8988T (cell line): ENCODE data around the gene OGT.
"Not testable (repeated sequence)": the region's sequence is repeated elsewhere in the genome, so short reads cannot be mapped to it uniquely, and the experiment has no call there.

Experiments
- DNase-seq: peaks from one replicate; pipeline ENCODE4 v3.0.0; 2011

OGT gene

GRCh38 chrX:71541210-71542022 is 8.5 kb downstream of the OGT start:
- DNase-seq = no peak

GRCh38 chrX:71542411-71542810 is 9.5 kb downstream of the OGT start:
- no peak for DNase-seq

- no peak for DNase-seq
Observed at GRCh38 chrX:71542825-71543224, 9.9 kb downstream of the OGT start.

GRCh38 chrX:71543316-71543715 is 10.4 kb downstream of the OGT start:
- DNase-seq = no peak

GRCh38 chrX:71545364-71545763 is 12.5 kb downstream of the OGT start:
- no peak for DNase-seq

GRCh38 chrX:71546879-71547278 is 14.0 kb downstream of the OGT start:
- no peak for DNase-seq

- no peak for DNase-seq
Observed at GRCh38 chrX:71547339-71547738, 14.4 kb downstream of the OGT start.

GRCh38 chrX:71549986-71550385 is 17.1 kb downstream of the OGT start:
- no peak for DNase-seq

GRCh38 chrX:71550578-71550977 is 17.7 kb downstream of the OGT start:
- DNase-seq = no peak

GRCh38 chrX:71556036-71556435 is 23.1 kb downstream of the OGT start:
- no peak for DNase-seq

GRCh38 chrX:71558920-71559319 is 26.0 kb downstream of the OGT start:
- no peak for DNase-seq

- DNase-seq = not testable (repeated sequence)
Observed at GRCh38 chrX:71559773-71560172, 26.9 kb downstream of the OGT start.

- no peak for DNase-seq
Observed at GRCh38 chrX:71563921-71564320, 31.0 kb downstream of the OGT start.

- no peak for DNase-seq
Observed at GRCh38 chrX:71565474-71566041, 32.7 kb downstream of the OGT start.

GRCh38 chrX:71571390-71571789 is 38.5 kb downstream of the OGT start:
- not testable (repeated sequence) for DNase-seq

- no peak for DNase-seq
Observed at GRCh38 chrX:71573590-71573989, 40.7 kb downstream of the OGT start.

- no peak for DNase-seq
Observed at GRCh38 chrX:71577682-71578081, 44.8 kb downstream of the OGT start.

- DNase-seq = no peak
Observed at GRCh38 chrX:71578253-71579135, 45.6 kb downstream of the OGT start, which contains the start of gene GCNA. Gene GCNA (plus strand): TSS chrX:71578437. CDS start chrX:71580822, 2,385 bp downstream.

- no peak for DNase-seq
Observed at GRCh38 chrX:71579136-71579989, 46.5 kb downstream of the OGT start.

- DNase-seq = no peak
Observed at GRCh38 chrX:71579990-71580380, 47.1 kb downstream of the OGT start.

- DNase-seq = no peak
Observed at GRCh38 chrX:71581210-71581609, 48.3 kb downstream of the OGT start.

- no peak for DNase-seq
Observed at GRCh38 chrX:71586929-71587328, 54.0 kb downstream of the OGT start.

GRCh38 chrX:71593210-71593609 is 60.3 kb downstream of the OGT start:
- not testable (repeated sequence) for DNase-seq
